GM06990 (cell line): ENCODE data around the gene VILL.
"Not testable (repeated sequence)": the region's sequence is repeated elsewhere in the genome, so short reads cannot be mapped to it uniquely, and the experiment has no call there.

ENCODE experiments used
- DNase-seq: peaks from one replicate; pipeline ENCODE4 v3.0.0-alpha.2; 2011; ENCODE audit not compliant: insufficient read length; ENCODE audit errors: extremely low read depth
- H3K27me3 ChIP-seq: replicated peaks from 2 replicates; pipeline ENCODE4 v1.6.0; 2011; ENCODE audit warnings: low read length; ENCODE audit not compliant: control insufficient read depth, insufficient read depth
- H3K36me3 ChIP-seq: 2 replicates; pipeline ENCODE4 v1.5.1; 2011; ENCODE audit warnings: low read length; ENCODE audit not compliant: control insufficient read depth, insufficient read depth
- H3K4me3 ChIP-seq: replicated peaks from 2 replicates; pipeline ENCODE4 v1.5.1; 2011; ENCODE audit warnings: low read depth, mild to moderate bottlenecking, control low read depth, low read length
- TF ChIP-seq, protein P1 (sequence below): IDR thresholded peaks from 2 replicates; pipeline ENCODE4 v1.5.1; 2011; ENCODE audit warnings: low read length, control low read depth, mild to moderate bottlenecking, inconsistent platforms; ENCODE audit not compliant: insufficient read depth, poor library complexity, severe bottlenecking

Gene VILL

DNA sequence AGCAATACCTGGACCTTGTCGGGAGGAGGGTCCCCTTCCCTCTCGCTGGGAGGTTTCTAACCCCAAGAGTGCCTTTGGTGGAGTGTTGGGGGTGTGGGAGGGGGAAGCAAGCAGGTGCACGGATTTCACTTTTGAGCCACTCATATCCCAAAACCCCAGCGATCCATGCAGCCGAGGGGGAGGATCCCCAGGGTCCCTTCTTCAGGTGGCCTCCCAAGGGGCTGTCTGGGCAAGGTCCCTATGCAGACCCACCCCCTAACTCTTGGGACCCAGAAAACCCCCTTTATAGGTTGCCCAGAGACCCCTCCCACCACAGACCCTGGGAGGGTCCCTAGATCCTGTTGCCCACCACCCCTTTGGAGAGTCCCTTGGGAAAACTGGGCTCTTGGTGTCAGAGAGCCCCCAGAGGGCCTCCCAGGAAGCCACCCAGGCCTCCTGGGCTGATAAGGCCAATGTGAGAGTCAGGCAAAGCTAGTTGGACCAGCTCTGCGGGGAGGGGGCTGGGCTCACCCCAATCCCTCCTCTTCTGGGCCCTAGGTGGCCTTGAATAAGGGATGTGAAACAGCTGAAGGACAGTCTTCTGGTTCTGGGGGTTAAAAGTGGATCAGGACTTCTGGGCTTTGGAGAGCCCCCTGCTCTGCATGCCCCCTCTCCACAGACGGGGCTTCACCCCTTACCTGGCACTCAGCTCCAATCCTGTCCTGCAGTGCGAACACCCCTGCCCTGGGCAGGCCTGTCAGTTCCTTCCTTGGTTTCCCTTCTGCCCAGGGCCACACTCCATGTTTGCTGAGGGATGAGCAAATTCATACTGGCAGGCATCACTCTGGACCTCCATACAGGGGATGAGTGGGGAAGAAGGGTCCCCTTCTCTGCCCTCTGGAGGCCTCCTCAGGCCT is 39.8 kb downstream of the VILL start:
- no peaks in the 10 kb centered on the region for H3K36me3 ChIP-seq
- TF ChIP-seq, protein P1, sequence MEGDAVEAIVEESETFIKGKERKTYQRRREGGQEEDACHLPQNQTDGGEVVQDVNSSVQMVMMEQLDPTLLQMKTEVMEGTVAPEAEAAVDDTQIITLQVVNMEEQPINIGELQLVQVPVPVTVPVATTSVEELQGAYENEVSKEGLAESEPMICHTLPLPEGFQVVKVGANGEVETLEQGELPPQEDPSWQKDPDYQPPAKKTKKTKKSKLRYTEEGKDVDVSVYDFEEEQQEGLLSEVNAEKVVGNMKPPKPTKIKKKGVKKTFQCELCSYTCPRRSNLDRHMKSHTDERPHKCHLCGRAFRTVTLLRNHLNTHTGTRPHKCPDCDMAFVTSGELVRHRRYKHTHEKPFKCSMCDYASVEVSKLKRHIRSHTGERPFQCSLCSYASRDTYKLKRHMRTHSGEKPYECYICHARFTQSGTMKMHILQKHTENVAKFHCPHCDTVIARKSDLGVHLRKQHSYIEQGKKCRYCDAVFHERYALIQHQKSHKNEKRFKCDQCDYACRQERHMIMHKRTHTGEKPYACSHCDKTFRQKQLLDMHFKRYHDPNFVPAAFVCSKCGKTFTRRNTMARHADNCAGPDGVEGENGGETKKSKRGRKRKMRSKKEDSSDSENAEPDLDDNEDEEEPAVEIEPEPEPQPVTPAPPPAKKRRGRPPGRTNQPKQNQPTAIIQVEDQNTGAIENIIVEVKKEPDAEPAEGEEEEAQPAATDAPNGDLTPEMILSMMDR, result no peak
- no peak for DNase-seq
- no peaks in the 10 kb centered on the region; the same call in none of the 2 replicates for H3K27me3 ChIP-seq
- no peak overlapping the region for H3K4me3 ChIP-seq

DNA sequence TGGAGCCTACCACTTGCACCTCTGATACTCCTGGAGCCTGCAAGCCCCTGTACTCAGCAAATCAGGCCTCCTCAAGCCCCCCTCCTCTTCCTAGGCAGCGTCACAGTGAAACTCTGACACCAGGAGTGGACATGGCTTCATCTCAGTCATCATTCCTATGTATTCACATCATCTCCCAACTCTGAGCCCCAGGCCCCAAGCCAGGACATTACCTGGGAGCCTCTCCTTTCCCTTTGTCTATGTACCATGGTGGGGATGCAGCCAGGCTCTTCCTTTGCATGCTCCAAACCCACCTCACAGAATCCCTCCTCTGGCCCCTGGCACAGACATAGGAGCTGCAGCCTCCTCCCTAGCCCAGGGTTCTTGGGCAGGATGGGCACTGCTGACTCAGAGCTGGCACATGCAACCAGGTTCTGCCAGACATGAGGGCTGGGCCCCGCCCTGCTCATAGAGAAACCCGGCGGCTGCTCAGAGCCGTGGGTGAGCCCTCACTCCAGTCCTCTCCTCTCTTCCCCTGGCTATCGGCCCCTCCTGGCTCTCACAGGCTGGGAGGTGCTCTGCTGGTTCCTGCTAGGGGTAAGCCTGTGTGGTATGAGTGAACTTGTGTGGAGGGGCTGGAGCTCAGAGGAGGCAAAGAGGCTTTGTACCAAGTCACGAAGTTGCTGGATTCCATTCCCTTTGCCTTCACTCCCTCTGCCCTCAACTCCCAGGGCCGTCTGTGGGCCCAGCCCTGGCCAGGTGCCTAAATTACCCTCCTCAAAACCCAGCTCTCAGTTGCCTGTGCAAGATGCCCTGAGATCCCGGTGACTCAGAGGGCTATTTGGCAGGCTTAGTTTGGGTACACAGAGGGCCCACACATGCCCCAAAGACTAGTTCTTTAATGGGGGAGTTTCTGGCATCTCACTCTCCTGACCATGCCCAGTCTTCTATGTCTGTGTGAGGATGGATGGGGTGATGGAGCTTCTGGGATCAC is 40.7 kb downstream of the VILL start:
- TF ChIP-seq, protein P1, result no peak
- DNase-seq, result no peak
- Histone ChIP-seq H3K4me3 (no peak overlapping the region), H3K27me3 (no peaks in the 10 kb centered on the region; the same call in none of the 2 replicates), H3K36me3 (no peaks in the 10 kb centered on the region)

DNA sequence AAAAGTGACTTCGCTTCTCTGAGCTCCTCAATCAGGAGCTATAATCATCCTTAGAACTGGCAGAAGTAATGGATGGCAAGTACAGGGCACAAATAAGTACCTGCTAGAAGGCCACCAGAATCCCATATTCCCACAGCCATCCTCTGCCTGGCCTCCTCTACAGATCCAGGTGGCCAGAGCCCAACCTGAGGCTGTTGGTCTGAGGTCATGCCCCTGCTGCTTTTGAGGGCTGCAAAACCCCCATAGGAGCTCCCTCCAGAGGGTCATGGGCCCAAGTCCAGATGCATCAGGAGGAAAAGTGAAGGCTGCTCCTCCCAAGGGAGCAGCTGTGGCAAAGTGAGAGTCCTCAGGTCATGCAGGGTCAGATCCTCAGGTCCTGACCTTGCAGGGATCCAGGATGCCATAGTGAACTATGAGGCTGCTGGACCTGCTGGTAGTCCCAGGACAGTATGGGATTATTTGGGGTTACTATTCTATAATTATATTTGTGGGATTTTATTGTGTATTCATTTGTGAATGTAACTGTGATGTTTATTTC is 41.8 kb downstream of the VILL start:
- no peaks in the 10 kb centered on the region for H3K36me3 ChIP-seq
- TF ChIP-seq, protein P1, result no peak
- DNase-seq, result no peak
- H3K27me3 ChIP-seq, result no peaks in the 10 kb centered on the region; the same call in none of the 2 replicates
- no peak overlapping the region for H3K4me3 ChIP-seq

DNA sequence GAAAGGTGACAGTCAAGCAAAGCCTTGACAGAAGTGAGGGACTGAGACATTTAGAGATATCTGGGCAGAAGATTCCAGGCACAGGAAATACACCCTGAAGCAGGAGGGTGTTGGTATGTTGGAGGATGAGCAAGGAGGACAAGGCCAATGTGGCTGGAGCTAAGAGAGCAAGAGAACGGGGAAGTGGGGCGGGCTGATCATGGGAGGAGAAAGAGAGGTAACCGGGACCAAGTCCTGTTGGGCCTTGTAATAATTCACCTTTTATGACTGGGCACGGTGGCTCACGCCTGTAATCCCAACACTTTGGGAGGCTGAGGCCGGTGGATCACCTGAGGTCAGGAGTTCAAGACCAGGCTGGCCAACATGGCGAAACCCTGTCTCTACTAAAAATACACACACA is 43.0 kb downstream of the VILL start:
- not testable (repeated sequence) for H3K36me3 ChIP-seq, DNase-seq, H3K4me3 ChIP-seq, H3K27me3 ChIP-seq

DNA sequence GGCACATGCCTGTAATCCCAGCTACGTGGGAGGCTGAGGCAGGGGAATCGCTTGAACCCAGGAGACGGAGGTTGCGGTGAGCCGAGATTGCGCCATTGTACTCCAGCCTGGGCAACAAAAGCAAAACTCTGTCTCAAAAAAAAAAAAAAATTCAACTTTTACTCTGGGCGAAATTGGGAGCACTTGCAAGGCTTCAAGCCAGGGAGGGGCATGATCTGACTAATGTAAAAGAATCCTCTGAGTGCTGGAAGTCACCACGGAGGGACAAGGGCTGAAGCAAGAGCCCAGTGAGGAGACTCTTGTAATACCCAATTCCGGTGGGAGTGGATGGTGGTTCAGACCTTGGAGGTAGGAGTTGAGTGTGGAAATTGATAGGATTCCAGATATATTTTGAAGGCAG is 43.7 kb downstream of the VILL start:
- H3K36me3 ChIP-seq, H3K4me3 ChIP-seq, DNase-seq, H3K27me3 ChIP-seq: not testable (repeated sequence)

DNA sequence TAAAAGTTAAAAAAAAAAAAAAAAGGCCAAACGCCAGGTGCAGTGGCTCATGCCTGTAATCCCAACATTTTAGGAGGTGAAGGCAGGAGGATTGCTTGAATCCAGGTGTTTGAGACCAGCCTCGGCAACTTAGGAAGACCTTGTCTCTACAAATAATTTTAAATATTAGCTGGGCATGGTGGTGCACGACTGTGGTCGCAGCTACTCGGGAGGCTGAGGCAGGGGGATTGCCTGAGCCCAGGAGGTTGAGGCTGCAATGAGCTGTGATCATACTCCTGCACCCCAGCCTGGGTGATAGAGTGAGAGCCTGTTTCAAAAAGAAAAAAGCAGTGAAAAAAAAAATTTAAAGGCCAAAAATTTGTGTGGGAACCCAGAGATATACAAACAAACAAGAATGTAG is 45.7 kb downstream of the VILL start:
- TF ChIP-seq, protein P1, result no peak
- Histone ChIP-seq H3K36me3 (no peaks in the 10 kb centered on the region), H3K4me3 (no peak overlapping the region), H3K27me3 (no peaks in the 10 kb centered on the region; the same call in none of the 2 replicates)
- no peak for DNase-seq
